ENCODE results near the gene GIMD1.

The GIMD1 gene

GRCh38 chr4:106339431-106339830, 29.1 kb downstream of the GIMD1 start:
- Histone ChIP-seq H3K4me1 (no peaks in the 10 kb centered on the region), H3K27ac (no peak overlapping the region), H3K27me3 (no peaks in the 10 kb centered on the region), H3K4me3 (no peak overlapping the region), H3K36me3 (peaks cover 35 to 59% (median 46%) of the 10 kb centered on the region in 3 donors), H3K9me3 (peaks cover 0 to 3% (median 0%) of the 10 kb centered on the region in 3 donors)
- TF ChIP-seq CTCF (IDR thresholded peaks at IDR 0.05): no peak
- intact Hi-C loops (cut with DNase I; ENCODE audit: low total_unique reads): no loop called here
- no peak for DNase-seq

GRCh38 chr4:106338671-106339070, 29.9 kb downstream of the GIMD1 start:
- no peaks in the 10 kb centered on the region for H3K4me1 ChIP-seq
- no peak for DNase-seq
- H3K4me3 ChIP-seq: no peak overlapping the region
- peaks cover 41 to 67% (median 54%) of the 10 kb centered on the region in 3 donors for H3K36me3 ChIP-seq
- intact Hi-C loops (cut with DNase I; ENCODE audit: low total_unique reads): no loop called here
- no peaks in the 10 kb centered on the region for H3K27me3 ChIP-seq
- no peak overlapping the region for H3K27ac ChIP-seq
- no peak for TF ChIP-seq CTCF (IDR thresholded peaks at IDR 0.05)
- peaks cover 0 to 3% (median 0%) of the 10 kb centered on the region in 3 donors for H3K9me3 ChIP-seq

GRCh38 chr4:106337916-106338315, 30.7 kb downstream of the GIMD1 start:
- Histone ChIP-seq H3K36me3 (peaks cover 41 to 72% (median 60%) of the 10 kb centered on the region in 3 donors), H3K4me1 (no peaks in the 10 kb centered on the region), H3K27me3 (no peaks in the 10 kb centered on the region), H3K9me3 (peaks cover 0 to 3% (median 0%) of the 10 kb centered on the region in 3 donors), H3K4me3 (no peak overlapping the region), H3K27ac (no peak overlapping the region)
- DNase-seq: no peak
- TF ChIP-seq CTCF (IDR thresholded peaks at IDR 0.05): no peak
- intact Hi-C loops (cut with DNase I; ENCODE audit: low total_unique reads): no loop called here

- intact Hi-C loops (cut with DNase I; ENCODE audit: low total_unique reads): no loop called here
- TF ChIP-seq CTCF (IDR thresholded peaks at IDR 0.05): no peak
- H3K4me1 ChIP-seq: no peaks in the 10 kb centered on the region
- no peak for DNase-seq
- no peaks in the 10 kb centered on the region for H3K27me3 ChIP-seq
- no peak overlapping the region for H3K4me3 ChIP-seq
- no peak overlapping the region for H3K27ac ChIP-seq
- H3K9me3 ChIP-seq: peaks cover 0 to 3% (median 0%) of the 10 kb centered on the region in 3 donors
- peaks cover 54 to 79% (median 73%) of the 10 kb centered on the region in 3 donors for H3K36me3 ChIP-seq
These were observed 32.0 kb downstream of the GIMD1 start for GRCh38 chr4:106336618-106337017.

GRCh38 chr4:106334741-106335470, 33.7 kb downstream of the GIMD1 start:
- Histone ChIP-seq H3K27me3 (no peaks in the 10 kb centered on the region), H3K4me3 (no peak overlapping the region), H3K4me1 (no peaks in the 10 kb centered on the region), H3K9me3 (no peaks in the 10 kb centered on the region), H3K27ac (no peak overlapping the region), H3K36me3 (peaks cover 62 to 83% (median 78%) of the 10 kb centered on the region in 3 donors)
- TF ChIP-seq CTCF (IDR thresholded peaks at IDR 0.05): no peak
- no peak for DNase-seq
- intact Hi-C loops (cut with DNase I; ENCODE audit: low total_unique reads): no loop called here

All from tibial artery (tissue), 4 donors.